NCI-H526 treated with DMSO at 0.1 percent for 48 hours (cell line): ENCODE data around the gene LONP1.
"Not testable (repeated sequence)": the region's sequence is repeated elsewhere in the genome, so short reads cannot be mapped to it uniquely, and the experiment has no call there.

Experiments used
- DNase-seq: peaks from one replicate; lab custom pipeline; 2025; lab: John Stamatoyannopoulos, UW

LONP1 gene

DNA sequence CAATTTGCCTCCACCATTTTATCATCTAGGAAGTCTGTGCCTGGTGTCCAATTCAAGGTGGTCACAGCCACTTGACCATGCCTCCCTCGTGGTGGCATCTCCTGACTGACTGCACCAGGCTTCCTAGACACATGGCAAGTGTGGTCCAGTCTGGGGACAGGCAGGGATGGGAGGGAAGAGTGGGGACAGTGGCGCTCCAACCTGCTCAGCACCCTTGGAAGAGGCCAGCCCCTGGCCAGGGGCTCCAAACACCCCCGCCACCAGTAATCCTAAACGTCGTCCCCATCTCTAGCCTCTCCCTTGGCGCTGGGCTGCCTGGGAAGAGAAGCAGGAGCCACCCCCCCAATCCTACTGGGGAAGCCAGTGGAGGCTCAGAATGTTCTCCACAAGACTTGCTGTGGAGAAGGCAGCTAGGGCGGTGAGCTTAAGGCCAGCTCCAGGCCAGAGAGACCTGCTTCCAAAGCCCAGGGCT lies 27.2 kb downstream of the LONP1 start:
- DNase-seq, result no peak

DNA sequence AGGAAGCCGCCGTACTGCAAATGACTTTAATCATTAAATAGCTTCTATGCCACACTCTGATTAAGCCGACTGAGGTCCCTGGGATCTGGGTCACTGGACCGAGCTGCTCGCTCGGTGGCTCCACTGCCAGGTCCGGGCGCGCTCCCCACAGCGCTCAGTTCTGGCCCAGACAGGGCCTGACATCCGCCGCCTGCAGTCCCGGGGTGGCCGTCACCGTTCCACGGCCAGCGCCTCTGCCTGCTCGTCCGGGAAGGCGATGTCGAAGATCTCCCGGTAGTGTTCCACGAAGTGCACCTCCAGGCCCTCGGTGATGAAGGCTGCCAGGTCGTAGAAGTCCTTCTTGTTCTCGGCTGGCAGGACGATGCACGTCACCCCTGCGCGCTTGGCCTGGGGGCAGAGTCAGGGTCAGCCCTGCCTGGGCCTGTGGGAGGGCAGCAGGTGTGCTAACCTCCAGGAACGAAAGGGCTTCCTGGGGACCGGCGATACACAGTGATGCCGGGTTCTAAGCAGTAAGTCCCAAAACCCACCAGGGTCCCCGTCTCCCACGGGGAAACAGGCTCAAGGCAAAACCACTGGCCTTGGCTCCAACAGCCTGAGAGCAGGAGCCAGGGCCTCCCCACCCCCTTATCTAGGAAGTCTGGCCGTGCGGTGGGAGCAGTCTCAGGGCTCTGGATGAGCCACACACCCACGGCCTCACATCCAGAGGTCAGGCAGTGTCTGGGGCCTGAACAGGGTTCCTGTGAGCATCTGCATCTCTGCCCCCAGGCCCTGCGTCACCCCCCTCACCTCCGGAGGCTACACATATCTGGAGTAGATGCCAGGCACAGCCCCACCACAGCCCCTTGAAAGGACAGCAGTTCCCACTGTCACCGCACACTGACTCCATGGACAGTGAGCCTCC lies 27.9 kb downstream of the LONP1 start:
- no peak for DNase-seq

DNA sequence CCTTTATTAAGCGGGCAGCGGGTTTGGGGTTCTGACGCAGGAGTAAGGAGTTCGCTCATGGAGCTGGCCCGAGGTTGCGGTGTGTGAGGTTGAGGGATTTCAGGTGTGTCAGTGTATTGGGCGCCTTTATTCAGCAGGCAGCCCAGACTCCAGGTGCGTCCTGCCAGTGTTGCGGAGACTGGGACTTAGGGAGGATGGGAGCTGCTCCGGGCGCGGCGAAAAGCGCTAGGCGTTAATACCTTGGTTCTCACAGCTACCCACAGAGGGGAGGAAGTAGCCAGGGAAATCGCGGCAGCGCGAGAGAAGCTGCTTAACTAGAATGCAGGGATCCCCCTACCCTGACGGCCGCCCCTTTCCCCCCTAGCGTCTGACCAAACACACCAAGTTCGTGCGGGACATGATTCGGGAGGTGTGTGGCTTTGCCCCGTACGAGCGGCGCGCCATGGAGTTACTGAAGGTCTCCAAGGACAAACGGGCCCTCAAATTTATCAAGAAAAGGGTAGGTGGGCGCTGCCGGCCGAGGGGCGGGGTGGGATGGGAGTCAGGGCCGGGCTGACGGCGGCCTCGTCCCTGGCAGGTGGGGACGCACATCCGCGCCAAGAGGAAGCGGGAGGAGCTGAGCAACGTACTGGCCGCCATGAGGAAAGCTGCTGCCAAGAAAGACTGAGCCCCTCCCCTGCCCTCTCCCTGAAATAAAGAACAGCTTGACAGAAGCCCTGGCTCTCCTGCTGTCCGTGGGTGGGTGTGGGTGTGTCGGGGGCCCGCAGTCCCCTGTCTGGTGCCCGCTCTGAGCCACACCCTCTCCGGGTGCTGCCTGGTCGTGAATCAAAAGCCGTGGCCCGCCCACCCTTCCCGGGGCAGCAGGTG lies 28.8 kb downstream of the LONP1 start:
- no peak for DNase-seq

DNA sequence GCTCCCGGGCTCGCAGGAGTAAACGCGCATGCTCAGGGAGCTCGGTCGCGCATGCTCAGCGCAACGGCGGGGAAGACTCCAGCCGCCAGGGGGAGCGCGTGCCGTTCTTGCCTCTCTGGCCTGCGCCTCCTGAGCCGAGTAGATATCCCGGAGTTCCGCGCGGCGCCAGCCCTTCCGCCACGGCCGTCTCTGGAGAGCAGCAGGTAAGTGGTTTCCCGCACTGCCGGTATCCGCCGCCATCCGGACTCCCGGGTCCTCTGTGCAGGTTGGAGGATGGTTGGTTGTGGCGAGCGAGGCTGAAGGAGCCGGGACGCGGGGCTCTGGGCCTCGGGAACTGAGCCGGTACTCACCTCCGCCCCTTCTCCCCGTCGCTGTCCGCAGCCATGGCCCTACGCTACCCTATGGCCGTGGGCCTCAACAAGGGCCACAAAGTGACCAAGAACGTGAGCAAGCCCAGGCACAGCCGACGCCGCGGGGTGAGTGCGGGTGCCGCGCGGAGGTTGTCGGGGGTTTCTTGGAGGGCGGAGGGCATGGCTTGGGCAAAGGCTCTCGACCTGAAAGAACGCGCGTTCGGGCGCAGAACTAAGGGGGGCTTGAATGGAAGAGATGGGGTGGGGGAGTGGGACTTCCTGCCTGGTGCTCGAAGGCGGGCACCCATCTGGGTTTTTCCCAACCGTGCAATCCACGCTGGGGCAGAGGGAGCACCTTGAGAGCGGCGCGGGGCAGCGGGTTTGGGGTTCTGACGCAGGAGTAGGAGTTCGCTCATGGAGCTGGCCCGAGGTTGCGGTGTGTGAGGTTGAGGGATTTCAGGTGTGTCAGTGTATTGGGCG lies 29.6 kb downstream of the LONP1 start, which contains the start of gene RPL36:
Gene RPL36 (plus strand): TSS at position 171 of the 830 bp plus-strand sequence. CDS start 213 bp downstream, at position 384.
- DNase-seq, result peak; percentile 73

DNA sequence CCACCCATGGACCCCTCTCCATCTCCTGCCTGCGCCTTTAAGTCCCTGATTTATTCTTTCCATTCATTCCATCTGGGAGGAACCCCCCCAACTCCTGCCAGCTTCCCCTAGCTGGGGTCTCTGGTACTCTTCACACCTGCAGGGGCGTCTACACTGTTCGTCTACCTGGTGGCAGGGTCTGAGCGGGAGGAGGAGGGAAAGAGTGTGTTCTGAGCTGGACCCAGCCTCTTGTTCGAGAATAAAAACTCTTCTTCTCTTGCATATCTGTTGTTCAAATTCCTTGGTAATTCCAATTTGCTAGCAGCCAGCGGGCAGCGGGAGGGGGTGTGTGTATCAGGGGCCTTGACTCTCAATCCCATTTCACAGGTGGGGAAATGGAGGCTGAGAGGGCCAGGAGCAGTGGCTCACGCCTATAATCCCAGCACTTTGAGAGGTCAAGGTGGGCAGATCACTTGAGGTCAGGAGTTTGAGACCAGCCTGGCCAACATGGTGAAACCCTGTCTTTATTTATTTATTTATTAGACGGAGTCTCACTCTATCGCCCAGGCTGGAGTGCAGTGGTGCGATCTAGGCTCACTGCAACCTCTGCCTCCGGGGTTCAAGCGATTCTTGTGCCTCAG lies 31.6 kb downstream of the LONP1 start:
- not testable (repeated sequence) for DNase-seq

DNA sequence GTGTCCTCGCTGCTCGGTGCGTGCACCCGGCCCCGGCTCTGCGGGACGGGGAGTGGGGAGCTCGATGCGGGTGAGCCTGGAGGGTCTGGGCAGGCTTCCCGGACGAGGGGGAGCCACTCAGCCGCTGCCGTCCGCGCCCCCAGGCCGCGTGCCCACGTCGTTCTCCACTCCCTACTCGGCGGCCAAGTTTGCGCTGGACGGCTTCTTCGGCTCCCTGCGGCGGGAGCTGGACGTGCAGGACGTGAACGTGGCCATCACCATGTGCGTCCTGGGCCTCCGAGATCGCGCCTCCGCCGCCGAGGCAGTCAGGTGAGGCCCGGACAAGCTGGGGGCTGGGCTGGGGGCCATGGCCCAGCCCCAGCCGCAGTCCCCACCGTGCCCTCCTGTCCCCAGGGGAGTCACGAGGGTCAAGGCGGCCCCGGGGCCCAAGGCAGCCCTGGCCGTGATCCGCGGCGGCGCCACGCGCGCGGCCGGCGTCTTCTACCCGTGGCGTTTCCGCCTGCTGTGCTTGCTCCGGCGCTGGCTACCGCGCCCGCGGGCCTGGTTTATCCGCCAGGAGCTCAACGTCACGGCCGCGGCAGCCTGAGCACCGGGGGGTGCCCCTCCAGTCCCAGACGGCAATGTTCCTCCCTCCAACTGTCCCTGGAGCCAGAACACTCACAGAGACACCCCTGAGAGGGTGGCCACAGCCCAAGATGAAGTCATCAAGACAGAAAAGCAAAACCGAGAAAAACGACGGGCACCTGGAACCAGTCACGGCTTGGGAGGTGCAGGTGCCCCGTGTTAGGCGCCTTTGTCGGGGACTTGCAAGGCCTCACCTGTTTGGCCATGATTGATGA lies 32.4 kb downstream of the LONP1 start:
- DNase-seq, result no peak

DNA sequence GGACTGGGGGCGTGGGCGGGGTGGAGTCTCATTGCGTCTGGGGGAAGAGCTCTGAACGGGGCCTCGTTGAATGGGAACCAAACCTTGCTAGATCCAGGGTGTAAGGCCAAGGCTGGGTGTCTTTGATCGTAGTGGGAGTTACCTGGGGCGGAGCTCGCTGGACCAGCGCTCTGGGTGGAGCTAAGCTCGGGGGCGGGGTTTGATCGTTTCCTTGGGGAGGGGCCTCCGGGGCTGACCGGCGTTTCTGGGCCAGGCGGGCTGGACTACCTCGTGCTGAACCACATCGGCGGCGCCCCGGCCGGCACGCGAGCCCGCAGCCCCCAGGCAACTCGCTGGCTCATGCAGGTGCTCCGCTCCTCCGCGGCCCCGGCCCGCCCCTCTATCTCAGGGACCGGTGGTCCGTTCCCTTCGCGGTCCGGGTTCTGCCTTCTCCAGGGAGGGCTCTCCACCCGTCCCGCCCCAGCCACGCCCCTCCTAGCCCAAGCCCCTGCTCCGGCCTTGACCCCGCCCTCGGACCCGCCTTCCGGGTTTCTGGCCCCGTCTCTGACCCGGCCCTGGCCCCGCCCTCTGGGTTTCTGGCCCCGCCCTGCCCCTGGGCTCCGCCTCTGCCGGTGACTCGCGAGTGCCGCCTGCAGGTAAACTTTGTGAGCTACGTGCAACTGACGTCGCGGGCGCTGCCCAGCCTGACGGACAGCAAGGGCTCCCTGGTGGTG lies 33.1 kb downstream of the LONP1 start:
- peak; percentile 42 for DNase-seq

DNA sequence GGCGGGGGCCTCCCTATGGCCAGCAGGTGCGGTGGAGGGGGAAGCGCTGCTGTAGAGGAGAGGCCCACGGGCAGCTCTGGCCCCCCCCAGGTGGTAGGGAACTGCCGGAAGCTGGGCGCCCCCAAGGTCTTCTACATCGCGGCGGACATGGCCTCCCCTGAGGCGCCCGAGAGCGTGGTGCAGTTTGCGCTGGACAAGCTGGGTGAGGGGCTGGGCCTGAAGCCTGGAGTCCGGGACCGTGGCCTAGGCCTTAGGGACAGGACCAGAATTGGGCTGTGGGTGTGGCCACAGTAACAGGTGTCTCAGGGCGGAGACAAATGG lies 33.7 kb downstream of the LONP1 start:
- DNase-seq, result no peak

DNA sequence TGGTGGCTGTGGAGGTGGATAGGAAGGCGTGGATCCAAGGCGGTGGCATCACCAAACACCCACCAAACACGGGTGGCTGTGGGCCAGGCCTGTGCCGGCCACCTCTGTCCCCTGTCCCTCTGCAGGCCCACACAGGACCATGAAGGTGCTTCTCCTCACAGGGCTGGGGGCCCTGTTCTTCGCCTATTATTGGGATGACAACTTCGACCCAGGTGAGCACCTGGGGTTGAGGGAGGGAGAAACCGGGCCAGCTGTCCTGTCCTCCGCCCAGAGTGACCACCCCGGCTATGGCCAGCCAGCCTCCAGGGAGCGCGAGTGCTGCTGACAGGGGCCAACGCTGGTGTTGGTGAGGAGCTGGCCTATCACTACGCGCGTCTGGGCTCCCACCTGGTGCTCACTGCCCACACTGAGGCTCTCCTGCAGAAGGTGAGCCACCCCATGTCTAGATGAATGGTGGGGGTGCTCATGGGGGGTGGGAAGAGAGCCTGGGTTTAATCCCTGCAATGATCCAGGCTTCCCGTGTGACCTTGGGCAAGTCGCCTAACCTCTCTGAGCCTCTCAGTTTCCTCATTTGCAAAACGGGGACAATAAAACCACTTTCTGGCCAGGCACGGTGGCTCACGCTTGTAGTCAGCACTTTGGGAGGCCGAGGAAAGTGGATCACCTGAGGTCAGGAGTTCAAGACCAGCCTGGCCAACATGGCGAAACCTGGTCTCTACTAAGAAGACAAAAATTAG lies 35.1 kb downstream of the LONP1 start:
- DNase-seq, result no peak

DNA sequence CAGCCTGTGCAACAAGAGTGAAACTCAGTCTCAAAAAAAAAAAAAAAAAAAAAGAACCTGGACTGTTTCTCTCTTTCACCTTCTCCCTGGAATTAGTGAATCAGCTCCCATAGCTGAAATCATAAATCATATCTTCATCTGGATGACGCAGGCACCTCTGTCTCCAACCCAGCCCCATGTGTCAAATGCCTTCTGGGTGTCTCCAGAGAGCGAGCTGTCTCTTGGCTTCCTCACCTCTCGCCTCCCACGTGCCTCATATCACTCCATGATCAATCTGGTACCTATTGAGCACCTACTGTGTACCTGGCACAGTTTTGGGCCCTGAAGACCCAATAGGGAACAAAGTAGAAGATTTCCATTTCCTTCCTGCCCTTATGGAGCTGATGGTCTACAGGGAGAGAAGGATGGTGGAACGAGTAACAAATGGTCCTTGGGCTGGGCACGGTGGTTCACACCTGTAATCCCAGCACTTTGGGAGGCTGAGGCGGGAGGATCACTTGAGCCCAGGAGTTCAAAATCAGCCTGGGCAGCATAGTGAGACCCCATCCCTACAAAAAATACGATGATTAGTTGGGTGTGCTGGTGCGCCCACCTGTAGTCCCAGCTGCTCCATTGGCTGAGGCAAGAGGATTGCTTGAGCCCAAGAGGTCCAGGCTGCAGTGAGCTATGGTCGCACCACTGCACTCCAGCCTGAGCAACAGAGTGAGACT lies 36.6 kb downstream of the LONP1 start:
- DNase-seq, result no peak

DNA sequence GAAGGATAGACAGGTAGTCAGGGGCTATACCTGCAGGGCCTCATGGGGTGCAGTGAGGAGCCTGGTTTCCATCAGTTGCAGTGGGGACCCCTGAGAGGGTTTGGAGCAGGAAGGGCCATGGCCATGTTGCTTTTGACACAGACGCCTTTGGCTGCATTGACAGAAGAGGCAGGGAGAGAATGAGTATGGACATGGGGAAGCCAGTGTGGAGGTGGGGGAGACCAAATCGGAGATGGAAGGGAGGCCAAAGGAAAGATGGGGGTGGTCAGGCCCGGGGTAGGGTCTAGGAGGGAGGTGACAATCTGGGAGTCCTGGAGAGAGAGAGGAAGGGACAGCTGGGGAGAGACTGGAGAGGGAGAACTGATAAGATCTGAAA lies 37.9 kb downstream of the LONP1 start:
- no peak for DNase-seq

DNA sequence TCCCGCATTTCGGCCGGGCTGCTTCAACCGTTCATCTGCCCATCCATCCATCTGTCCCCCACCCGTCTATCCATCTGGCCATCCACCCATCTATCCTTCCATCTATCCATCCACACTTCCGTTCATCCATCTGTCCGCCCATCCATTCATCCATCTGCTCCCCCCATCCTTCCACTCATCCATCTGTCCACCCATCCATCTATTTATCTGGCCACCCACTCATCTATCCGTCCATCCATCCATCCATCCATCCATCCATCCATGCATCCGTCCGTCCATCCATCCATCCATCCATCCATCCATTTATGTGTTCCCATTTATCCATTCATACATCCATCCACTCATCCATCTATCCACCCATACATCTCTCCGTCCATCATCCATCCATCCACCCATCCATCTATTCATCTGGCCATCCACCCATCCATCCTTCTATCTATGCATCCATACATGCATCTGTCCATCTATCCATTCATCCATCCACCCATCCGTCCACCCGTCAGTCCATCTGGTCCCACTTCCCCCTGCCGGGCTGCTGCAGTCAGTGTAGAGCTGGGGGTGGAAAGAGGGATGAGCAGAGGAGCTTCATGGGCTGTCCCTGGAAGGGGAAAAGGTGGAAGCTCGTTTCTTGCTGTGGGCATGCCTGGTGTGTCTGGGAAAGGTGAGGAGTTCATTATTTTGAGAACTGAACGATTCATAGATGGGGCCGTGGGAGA lies 38.4 kb downstream of the LONP1 start:
- no peak for DNase-seq

DNA sequence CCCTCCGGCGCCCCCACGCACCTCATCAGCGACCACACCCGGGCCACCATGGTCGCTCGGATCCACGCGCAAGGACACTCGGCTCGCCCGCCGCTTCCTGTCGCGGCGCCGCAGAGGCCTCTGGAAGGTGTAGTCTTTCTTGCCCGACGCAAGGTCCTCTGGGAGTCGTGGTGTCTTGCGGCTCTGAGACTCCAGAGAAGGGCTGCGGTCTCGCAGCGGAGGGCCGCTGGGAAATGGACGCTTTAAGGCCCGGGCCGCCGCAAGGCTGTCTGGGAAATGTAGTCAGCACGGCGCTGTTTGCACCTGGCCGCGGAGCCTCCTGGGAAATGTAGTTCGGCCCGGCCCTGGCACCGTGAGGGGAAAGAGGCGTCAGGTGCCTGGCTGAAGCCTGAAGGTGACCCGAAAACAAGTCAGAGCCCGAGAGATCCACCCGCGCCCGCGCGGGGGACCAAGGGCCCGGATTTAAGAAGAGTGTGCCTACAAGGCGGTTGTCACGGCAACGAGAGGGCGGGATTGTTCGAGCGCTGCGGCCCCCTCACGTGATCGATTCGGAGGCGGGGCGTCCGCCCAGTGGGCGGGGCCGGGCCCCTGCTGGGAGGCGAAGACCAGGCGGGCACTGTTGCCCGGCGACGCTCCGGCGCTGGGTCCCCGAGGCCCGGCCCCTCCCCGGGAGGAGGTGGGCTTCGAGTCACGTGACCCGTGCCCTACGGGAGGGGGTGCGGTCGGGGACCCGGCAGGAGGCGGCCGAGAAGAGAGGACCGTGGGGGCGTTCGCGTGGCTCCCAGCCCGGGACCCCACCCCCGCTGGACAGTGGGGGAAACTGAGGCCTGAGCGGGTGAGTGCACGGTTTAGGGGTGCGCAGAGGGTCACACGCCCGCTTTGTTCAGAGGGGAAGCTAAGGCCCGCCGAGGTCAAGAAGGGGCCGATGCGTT lies 39.2 kb downstream of the LONP1 start, which contains the start of the genes HSD11B1L and MICOS13:
Gene HSD11B1L (plus strand): TSS at position 591 of the 932 bp plus-strand sequence. CDS start 3,806 bp downstream, outside the sequence.
Gene MICOS13 (minus strand): TSS at position 80 of the 932 bp plus-strand sequence. CDS start 30 bp downstream, at position 50.
- peak; percentile 92 for DNase-seq

DNA sequence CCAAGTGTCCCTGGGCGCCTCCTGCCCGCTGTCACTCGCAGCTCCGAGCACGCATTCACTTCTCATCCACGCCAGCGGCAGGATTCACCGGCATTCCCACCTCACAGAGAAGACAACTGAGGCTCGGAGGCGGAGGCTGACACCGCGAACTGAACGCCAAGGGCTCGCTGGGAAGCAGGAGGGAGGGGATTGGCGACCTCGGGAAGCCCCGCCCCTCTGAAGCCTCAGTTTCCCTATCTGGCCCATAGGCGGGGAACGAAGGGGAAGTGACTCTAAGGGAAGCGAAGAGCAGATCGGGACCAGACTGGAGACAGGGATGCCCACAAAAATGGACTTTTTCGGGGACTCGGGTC lies 39.9 kb downstream of the LONP1 start:
- no peak for DNase-seq

DNA sequence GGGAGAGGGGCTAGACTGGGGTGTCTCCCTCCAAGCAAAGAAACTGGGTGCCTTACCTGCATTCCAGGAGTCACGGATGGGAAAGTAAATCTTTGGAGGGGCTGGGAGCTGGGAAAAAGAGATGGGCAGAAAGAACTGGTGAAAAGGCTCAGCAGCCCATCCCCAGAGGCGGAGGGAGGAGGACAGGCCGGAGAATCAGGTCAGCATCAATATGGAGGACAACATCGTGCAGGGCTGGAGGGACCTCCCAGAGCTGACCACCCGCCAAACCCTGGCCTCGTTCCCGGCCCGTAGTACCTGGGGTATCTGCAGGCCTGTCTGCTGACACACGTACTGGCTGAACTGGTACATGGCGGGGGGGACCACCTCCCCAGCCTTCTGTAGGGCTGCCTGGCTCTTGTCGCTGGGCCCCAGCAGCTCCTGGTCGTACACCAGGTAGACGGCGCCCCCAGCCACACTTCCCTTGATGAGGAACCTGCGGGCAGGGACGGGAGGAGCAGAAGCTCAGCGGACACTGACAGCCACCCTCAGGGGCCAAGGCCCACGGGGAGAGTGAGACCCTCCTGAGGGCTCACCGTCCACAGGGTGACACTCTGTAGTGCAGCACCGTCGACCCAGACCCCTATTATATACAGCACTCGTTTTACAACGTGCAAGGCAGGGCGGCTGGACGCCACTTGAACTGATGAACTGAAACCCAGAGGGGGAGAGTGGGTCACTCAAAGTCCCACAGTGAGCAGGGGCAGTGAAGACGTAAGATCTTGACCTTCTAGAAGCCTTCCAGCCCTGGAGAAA lies 40.5 kb downstream of the LONP1 start:
- no peak for DNase-seq
